Thoracic aorta (tissue), 2 donors: ENCODE data around the gene BRCA2. TPM values are rescaled to one million over a fixed set of nuclear protein-coding genes. Genes with fewer than 3 reads are reported as not detected.

Source experiments
- ATAC-seq: fragments of 150-250 bp; one replicate; pipeline ENCODE4 v1.8.0; 2017; ENCODE audit warnings: low read depth; ENCODE audit not compliant: insufficient number of reproducible peaks, low FRiP score
- DNase-seq: peaks from one replicate; pipeline ENCODE4 v3.0.0-alpha.2; 2020; ENCODE audit warnings: low spot score
- H3K27ac ChIP-seq, 2 donors: fragments of 200-600 bp; sonication (generic); 1 replicate in 1 of 2; 2 replicates in 1 of 2; pipeline ENCODE4 v1.5.1; 2016; ENCODE audit warnings: mild to moderate bottlenecking in 2 of 2, moderate library complexity in 2 of 2
- H3K27me3 ChIP-seq: fragments of 200-600 bp; sonication (generic); replicated peaks from 2 replicates; pipeline ENCODE4 v1.6.0; 2016; ENCODE audit warnings: mild to moderate bottlenecking; ENCODE audit not compliant: insufficient read depth
- H3K36me3 ChIP-seq: fragments of 200-600 bp; sonication (generic); one replicate; pipeline ENCODE4 v1.5.1; 2016
- H3K4me1 ChIP-seq, 2 donors: fragments of 200-600 bp; sonication (generic); 1 replicate in 1 of 2; 2 replicates in 1 of 2; pipeline versions ENCODE4 v1.5.1 to v1.6.0; 2016; ENCODE audit warnings: low read depth in 2 of 2, mild to moderate bottlenecking in 1 of 2; ENCODE audit not compliant: control insufficient read depth in 1 of 2
- H3K4me3 ChIP-seq: fragments of 200-600 bp; sonication (generic); 2 replicates; pipeline ENCODE4 v1.5.1; 2016; ENCODE audit warnings: mild to moderate bottlenecking
- H3K9me3 ChIP-seq: fragments of 200-600 bp; sonication (generic); 2 replicates; pipeline ENCODE4 v1.5.1; 2016
- total RNA-seq, 2 donors: library from RNA; depleted of rRNA; stranded (reverse); fragments of >200 nt; gene quantifications; one replicate each; pipeline versions ENCODE4 v1.1.0 to v1.2.3, GENCODE V29; 2016
- TF ChIP-seq, protein P1 (sequence below): fragments of 200-600 bp; sonication (generic); IDR thresholded peaks from one replicate; pipeline ENCODE4 v1.5.1; 2019; ENCODE audit warnings: antibody characterized with exemption

BRCA2 gene
- 1 to 10 TPM; 1.5 to 4.6 TPM for total RNA-seq

DNA sequence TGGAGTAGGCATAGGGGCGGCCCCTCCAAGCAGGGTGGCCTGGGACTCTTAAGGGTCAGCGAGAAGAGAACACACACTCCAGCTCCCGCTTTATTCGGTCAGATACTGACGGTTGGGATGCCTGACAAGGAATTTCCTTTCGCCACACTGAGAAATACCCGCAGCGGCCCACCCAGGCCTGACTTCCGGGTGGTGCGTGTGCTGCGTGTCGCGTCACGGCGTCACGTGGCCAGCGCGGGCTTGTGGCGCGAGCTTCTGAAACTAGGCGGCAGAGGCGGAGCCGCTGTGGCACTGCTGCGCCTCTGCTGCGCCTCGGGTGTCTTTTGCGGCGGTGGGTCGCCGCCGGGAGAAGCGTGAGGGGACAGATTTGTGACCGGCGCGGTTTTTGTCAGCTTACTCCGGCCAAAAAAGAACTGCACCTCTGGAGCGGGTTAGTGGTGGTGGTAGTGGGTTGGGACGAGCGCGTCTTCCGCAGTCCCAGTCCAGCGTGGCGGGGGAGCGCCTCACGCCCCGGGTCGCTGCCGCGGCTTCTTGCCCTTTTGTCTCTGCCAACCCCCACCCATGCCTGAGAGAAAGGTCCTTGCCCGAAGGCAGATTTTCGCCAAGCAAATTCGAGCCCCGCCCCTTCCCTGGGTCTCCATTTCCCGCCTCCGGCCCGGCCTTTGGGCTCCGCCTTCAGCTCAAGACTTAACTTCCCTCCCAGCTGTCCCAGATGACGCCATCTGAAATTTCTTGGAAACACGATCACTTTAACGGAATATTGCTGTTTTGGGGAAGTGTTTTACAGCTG, at the start of gene BRCA2, which contains the start of gene ZAR1L:
Gene BRCA2 (plus strand): TSS at position 271 of the 790 bp plus-strand sequence. CDS start 953 bp downstream, outside the sequence.
Gene ZAR1L (minus strand): TSS at position 126 of the 790 bp plus-strand sequence. CDS start 3,438 bp downstream, outside the sequence.
- Histone ChIP-seq H3K36me3 (no peaks in the 10 kb centered on the region), H3K27ac (peak within 1 kb of the TSS; percentile 98 to 99), H3K9me3 (no peaks in the 10 kb centered on the region), H3K4me3 (peak within 1 kb of the TSS; percentile 82), H3K4me1 (peaks cover 0 to 11% of the 10 kb centered on the region in 2 donors), H3K27me3 (no peaks in the 10 kb centered on the region)
- peak; percentile 94 for ATAC-seq
- TF ChIP-seq, protein P1, sequence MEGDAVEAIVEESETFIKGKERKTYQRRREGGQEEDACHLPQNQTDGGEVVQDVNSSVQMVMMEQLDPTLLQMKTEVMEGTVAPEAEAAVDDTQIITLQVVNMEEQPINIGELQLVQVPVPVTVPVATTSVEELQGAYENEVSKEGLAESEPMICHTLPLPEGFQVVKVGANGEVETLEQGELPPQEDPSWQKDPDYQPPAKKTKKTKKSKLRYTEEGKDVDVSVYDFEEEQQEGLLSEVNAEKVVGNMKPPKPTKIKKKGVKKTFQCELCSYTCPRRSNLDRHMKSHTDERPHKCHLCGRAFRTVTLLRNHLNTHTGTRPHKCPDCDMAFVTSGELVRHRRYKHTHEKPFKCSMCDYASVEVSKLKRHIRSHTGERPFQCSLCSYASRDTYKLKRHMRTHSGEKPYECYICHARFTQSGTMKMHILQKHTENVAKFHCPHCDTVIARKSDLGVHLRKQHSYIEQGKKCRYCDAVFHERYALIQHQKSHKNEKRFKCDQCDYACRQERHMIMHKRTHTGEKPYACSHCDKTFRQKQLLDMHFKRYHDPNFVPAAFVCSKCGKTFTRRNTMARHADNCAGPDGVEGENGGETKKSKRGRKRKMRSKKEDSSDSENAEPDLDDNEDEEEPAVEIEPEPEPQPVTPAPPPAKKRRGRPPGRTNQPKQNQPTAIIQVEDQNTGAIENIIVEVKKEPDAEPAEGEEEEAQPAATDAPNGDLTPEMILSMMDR = no peak
- DNase-seq = peak; percentile 67

GRCh38 chr13:32265726-32266125, 49.6 kb upstream of the BRCA2 start:
- ATAC-seq (no peak), DNase-seq (no peak)
- Histone ChIP-seq H3K36me3 (peaks cover 40% of the 10 kb centered on the region), H3K4me3 (no peak overlapping the region), H3K4me1 (peaks cover 6 to 31% of the 10 kb centered on the region in 2 donors), H3K27me3 (no peaks in the 10 kb centered on the region), H3K27ac (no peak overlapping the region), H3K9me3 (no peaks in the 10 kb centered on the region)
- TF ChIP-seq, protein P1 = no peak

GRCh38 chr13:32266130-32266529, 49.2 kb upstream of the BRCA2 start:
- DNase-seq (no peak), ATAC-seq (no peak)
- Histone ChIP-seq H3K4me1 (peaks cover 2 to 27% of the 10 kb centered on the region in 2 donors), H3K4me3 (no peak overlapping the region), H3K9me3 (no peaks in the 10 kb centered on the region), H3K27me3 (no peaks in the 10 kb centered on the region), H3K27ac (no peak overlapping the region), H3K36me3 (peaks cover 44% of the 10 kb centered on the region)
- TF ChIP-seq, protein P1 = no peak

DNA sequence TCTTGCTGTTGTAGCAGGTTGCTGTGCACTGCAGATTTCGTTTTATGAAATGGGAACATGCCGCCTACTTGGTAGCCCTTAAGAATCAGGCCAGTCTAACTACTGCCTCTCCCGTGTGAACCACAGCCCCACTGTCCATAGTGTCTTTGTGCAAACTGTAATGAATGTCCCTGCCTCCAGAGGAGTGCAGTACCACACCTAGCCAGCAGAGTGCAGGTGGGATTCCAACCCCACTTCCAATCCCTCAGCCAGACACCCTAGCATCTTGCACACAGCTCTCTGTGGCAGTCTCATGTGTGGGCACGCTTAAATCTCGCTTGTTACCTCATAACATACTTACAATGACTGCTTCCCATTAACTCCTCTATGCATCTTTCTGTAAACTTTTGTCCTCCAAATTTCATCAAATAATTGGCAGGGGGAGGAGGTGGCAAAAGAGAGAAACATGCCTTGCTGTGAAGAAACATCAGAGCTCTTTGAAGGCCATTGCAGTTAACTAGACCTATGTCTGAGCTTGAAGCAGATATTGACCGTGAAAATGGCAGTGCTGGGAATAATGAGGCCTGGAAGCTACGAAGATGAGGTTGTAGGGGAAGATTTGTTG, 47.4 kb upstream of the BRCA2 start:
- H3K4me3 ChIP-seq = no peak overlapping the region
- ATAC-seq = no peak
- no peak overlapping the region for H3K27ac ChIP-seq
- DNase-seq = no peak
- no peaks in the 10 kb centered on the region for H3K9me3 ChIP-seq
- H3K4me1 ChIP-seq = peaks cover 3 to 14% of the 10 kb centered on the region in 2 donors
- TF ChIP-seq, protein P1 = peak; percentile 34
- peaks cover 54% of the 10 kb centered on the region for H3K36me3 ChIP-seq
- H3K27me3 ChIP-seq = no peaks in the 10 kb centered on the region

DNA sequence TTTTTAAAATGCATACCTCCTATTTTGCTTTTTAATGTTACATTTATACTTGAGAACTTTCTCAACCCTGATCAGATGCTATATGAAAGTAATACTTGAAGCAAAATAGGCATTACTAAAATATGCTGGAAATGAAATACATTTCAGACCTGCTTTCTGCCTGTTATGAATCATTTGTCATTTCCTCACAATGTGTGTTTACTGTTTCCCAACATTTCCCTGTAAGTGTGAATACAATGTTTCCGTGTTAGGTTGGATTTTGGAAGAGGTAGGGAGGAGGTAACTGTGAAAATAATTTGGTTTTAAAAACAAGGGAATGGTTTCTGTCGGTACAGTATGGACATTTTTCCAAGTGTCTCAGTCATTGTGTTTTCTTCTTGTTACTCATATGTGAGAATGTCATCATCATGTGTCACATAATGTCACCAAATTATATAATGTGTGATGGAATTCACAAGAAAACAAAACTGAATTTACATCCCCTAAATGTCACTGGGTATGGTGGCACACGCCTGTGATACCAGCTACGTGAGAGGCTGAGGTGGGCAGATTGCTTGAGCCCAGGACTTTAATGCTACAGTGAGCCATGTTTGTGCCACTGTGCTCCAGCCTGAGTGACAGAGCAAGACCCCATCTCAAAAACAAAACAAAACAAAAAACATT, 43.2 kb upstream of the BRCA2 start:
- H3K9me3 ChIP-seq = no peaks in the 10 kb centered on the region
- TF ChIP-seq, protein P1 = no peak
- no peak overlapping the region for H3K4me3 ChIP-seq
- H3K27ac ChIP-seq = no peak overlapping the region
- DNase-seq = no peak
- ATAC-seq = no peak
- H3K27me3 ChIP-seq = no peaks in the 10 kb centered on the region
- peaks cover 57% of the 10 kb centered on the region for H3K36me3 ChIP-seq
- H3K4me1 ChIP-seq = peaks cover 0 to 3% of the 10 kb centered on the region in 2 donors
